ENCODE data around the gene CELA2B. TPM values are rescaled to one million over a fixed set of nuclear protein-coding genes. Genes with fewer than 3 reads are reported as not detected.
"Not testable (repeated sequence)": the region's sequence is repeated elsewhere in the genome, so short reads cannot be mapped to it uniquely, and the experiment has no call there.

CELA2B gene
- polyA plus RNA-seq (ENCODE audit: insufficient read length in 4 of 4), result 1 to 10 TPM in 1 of 4 donors, under 1 TPM in 2, not detected in 1; 0.28 to 1.4 (median 0.41) TPM

- no peak for DNase-seq (ENCODE audit: low read depth in 4 of 4, low spot score in 2 of 4)
Measured at GRCh38 chr1:15475752-15476314, at the start of gene CELA2B. CELA2B (plus strand) TSS chr1:15476104; CDS start chr1:15476126, 22 bp downstream.

GRCh38 chr1:15426492-15427279, 49.2 kb upstream of the CELA2B start:
- no peak for DNase-seq (ENCODE audit: low read depth in 4 of 4, low spot score in 2 of 4)

- DNase-seq (ENCODE audit: low read depth in 4 of 4, low spot score in 2 of 4), result no peak
Measured at GRCh38 chr1:15427280-15427666, 48.6 kb upstream of the CELA2B start.

GRCh38 chr1:15428252-15428651, 47.7 kb upstream of the CELA2B start:
- DNase-seq (ENCODE audit: low read depth in 4 of 4, low spot score in 2 of 4), result not testable (repeated sequence)

GRCh38 chr1:15428815-15429435, 47.0 kb upstream of the CELA2B start:
- DNase-seq (ENCODE audit: low read depth in 4 of 4, low spot score in 2 of 4), result no peak

GRCh38 chr1:15429701-15430149, 46.2 kb upstream of the CELA2B start:
- DNase-seq (ENCODE audit: low read depth in 4 of 4, low spot score in 2 of 4), result no peak

GRCh38 chr1:15430787-15431570, 44.9 kb upstream of the CELA2B start:
- no peak for DNase-seq (ENCODE audit: low read depth in 4 of 4, low spot score in 2 of 4)

GRCh38 chr1:15431571-15431948, 44.3 kb upstream of the CELA2B start:
- no peak for DNase-seq (ENCODE audit: low read depth in 4 of 4, low spot score in 2 of 4)

- DNase-seq (ENCODE audit: low read depth in 4 of 4, low spot score in 2 of 4), result no peak
Measured at GRCh38 chr1:15432324-15432723, 43.6 kb upstream of the CELA2B start.

- DNase-seq (ENCODE audit: low read depth in 4 of 4, low spot score in 2 of 4), result no peak
Measured at GRCh38 chr1:15433471-15433870, 42.4 kb upstream of the CELA2B start.

GRCh38 chr1:15434739-15435138, 41.2 kb upstream of the CELA2B start:
- not testable (repeated sequence) for DNase-seq (ENCODE audit: low read depth in 4 of 4, low spot score in 2 of 4)

GRCh38 chr1:15435239-15436077, 40.4 kb upstream of the CELA2B start:
- no peak for DNase-seq (ENCODE audit: low read depth in 4 of 4, low spot score in 2 of 4)

GRCh38 chr1:15436881-15437442, 38.9 kb upstream of the CELA2B start:
- no peak for DNase-seq (ENCODE audit: low read depth in 4 of 4, low spot score in 2 of 4)

GRCh38 chr1:15439325-15439724, 36.6 kb upstream of the CELA2B start:
- DNase-seq (ENCODE audit: low read depth in 4 of 4, low spot score in 2 of 4), result no peak

- DNase-seq (ENCODE audit: low read depth in 4 of 4, low spot score in 2 of 4), result no peak
Measured at GRCh38 chr1:15440357-15440756, 35.5 kb upstream of the CELA2B start.

- no peak for DNase-seq (ENCODE audit: low read depth in 4 of 4, low spot score in 2 of 4)
Measured at GRCh38 chr1:15441247-15441646, 34.7 kb upstream of the CELA2B start.

GRCh38 chr1:15442119-15442518, 33.8 kb upstream of the CELA2B start:
- DNase-seq (ENCODE audit: low read depth in 4 of 4, low spot score in 2 of 4), result no peak

- no peak for DNase-seq (ENCODE audit: low read depth in 4 of 4, low spot score in 2 of 4)
Measured at GRCh38 chr1:15442759-15443158, 33.1 kb upstream of the CELA2B start.

GRCh38 chr1:15443281-15443680, 32.6 kb upstream of the CELA2B start:
- DNase-seq (ENCODE audit: low read depth in 4 of 4, low spot score in 2 of 4), result no peak

Measured in left renal cortex interstitium (tissue), 4 donors.